ENCODE data around the gene NRARP. TPM values are rescaled to one million over a fixed set of nuclear protein-coding genes. Genes with fewer than 3 reads are reported as not detected.

Gene NRARP
- total and polyA plus RNA-seq, 2 of the 13 experiments (the other 11 are each of a cell fraction or from before 2014, with no cell fraction given), result 0.22 to 0.46 TPM

GRCh38 chr9:137300567-137301080 is 1.4 kb downstream of the NRARP start (continued):
- TF ChIP-seq TGIF2 (CRISPR knock-in tag; IDR thresholded peaks at IDR 0.05) (peak; percentile 22; the same call in 1 of the 2 replicates), HNF4G (IDR thresholded peaks at IDR 0.05; ENCODE audit: borderline replicate concordance, low read depth, low read length) (0 out of 2 replicates have a peak, but pooled peaks have one; percentile 17), HNF4G (CRISPR knock-in tag; IDR thresholded peaks at IDR 0.05; ENCODE audit: borderline replicate concordance, low read depth) (no peak), NRL (CRISPR knock-in tag; IDR thresholded peaks at IDR 0.05; ENCODE audit: borderline replicate concordance) (no peak), TCF7L2 (IDR thresholded peaks at IDR 0.05; ENCODE audit: low read depth, low read length) (no peak), PATZ1 (CRISPR knock-in tag; IDR thresholded peaks at IDR 0.05) (peak; percentile 35; the same call in 1 of the 2 replicates), NR2C2 (CRISPR knock-in tag; IDR thresholded peaks at IDR 0.05; ENCODE audit: borderline replicate concordance) (no peak), SAP130 (CRISPR knock-in tag; IDR thresholded peaks at IDR 0.05; ENCODE audit: low read depth) (peak; percentile 59; the same call in 1 of the 2 replicates), SP5 (CRISPR knock-in tag; IDR thresholded peaks at IDR 0.05; ENCODE audit: borderline replicate concordance, low read depth) (peak; percentile 43; the same call in 1 of the 2 replicates), NFAT5 (CRISPR knock-in tag; IDR thresholded peaks at IDR 0.05) (no peak), HHEX (CRISPR knock-in tag; IDR thresholded peaks at IDR 0.05) (no peak)
